Vagina (tissue), 2 donors: ENCODE results near the gene DKK3.

Experiments
- POLR2A ChIP-seq, 2 donors: fragments of 450-650 bp; IDR thresholded peaks; one replicate each; pipeline ENCODE4 v1.6.1; 2017; ENCODE audit warnings: antibody characterized with exemption in 2 of 2, mild to moderate bottlenecking in 2 of 2, moderate library complexity in 2 of 2
- POLR2AphosphoS5 ChIP-seq, 2 donors: sonication (generic); formaldehyde crosslinking; IDR thresholded peaks; one replicate each; pipeline ENCODE4 v1.9.0; 2017; ENCODE audit warnings: antibody characterized with exemption in 2 of 2, mild to moderate bottlenecking in 2 of 2, low read depth in 1 of 2; ENCODE audit not compliant: insufficient read depth in 1 of 2
- TF ChIP-seq, protein P1 (sequence below), 3 experiments: fragments of 450-650 bp in 2 of 3; fragments of 200-600 bp in 1 of 3; sonication (generic) in 1 of 3; IDR thresholded peaks; one replicate each; pipeline ENCODE4 v1.5.1; 2017 to 2019; ENCODE audit warnings: antibody characterized with exemption in 3 of 3, mild to moderate bottlenecking in 2 of 3, moderate library complexity in 2 of 3

DNA sequence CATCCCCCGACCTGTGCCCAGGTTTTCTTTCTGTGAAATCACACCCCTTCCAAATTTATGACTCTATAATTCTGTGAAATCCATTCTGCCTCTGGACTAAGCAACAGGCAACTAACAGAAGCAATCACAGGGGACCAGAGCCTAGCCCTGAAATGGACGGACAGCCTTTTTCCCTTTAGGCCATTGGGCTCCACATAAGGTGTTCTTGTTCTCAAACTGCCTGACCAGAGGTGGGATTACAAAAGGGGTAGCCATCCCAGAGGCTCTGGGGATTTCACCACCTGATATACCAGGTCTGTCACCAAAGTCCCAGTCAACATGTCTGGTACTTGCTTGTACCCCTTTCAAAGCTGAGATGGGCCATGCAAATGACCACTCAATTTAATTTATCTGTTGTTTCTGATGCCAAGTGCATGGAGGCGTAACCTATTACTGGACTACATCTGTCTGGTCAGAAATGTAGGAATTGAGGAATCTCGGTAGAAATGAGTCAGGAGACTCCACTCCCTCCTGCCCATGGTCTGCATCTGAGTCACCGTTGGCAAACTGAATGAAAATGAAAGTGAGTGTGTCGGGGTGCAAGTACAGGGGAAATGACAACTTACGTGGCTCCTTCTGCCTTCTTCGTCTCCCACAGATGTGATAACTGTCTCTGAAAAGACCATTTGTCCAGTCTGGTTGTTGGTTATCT lies 10.2 kb downstream of the DKK3 start:
- TF ChIP-seq, protein P1, sequence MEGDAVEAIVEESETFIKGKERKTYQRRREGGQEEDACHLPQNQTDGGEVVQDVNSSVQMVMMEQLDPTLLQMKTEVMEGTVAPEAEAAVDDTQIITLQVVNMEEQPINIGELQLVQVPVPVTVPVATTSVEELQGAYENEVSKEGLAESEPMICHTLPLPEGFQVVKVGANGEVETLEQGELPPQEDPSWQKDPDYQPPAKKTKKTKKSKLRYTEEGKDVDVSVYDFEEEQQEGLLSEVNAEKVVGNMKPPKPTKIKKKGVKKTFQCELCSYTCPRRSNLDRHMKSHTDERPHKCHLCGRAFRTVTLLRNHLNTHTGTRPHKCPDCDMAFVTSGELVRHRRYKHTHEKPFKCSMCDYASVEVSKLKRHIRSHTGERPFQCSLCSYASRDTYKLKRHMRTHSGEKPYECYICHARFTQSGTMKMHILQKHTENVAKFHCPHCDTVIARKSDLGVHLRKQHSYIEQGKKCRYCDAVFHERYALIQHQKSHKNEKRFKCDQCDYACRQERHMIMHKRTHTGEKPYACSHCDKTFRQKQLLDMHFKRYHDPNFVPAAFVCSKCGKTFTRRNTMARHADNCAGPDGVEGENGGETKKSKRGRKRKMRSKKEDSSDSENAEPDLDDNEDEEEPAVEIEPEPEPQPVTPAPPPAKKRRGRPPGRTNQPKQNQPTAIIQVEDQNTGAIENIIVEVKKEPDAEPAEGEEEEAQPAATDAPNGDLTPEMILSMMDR (IDR thresholded peaks at IDR 0.05), result no peak
- TF ChIP-seq POLR2A (IDR thresholded peaks at IDR 0.05) (no peak), POLR2AphosphoS5 (IDR thresholded peaks at IDR 0.05; ENCODE audit: insufficient read depth in 1 of 2, low read depth in 1 of 2) (no peak)
